IMR-90 (cell line): ENCODE data around the gene ATP4A. TPM values are rescaled to one million over a fixed set of nuclear protein-coding genes. Genes with fewer than 3 reads are reported as not detected.

Experiments
- ATAC-seq: fragments of 200-7000 bp; cut with Tn5 transposase; 2 replicates; pipeline ENCODE4 v1.9.1; 2020; ENCODE audit warnings: low read depth, mild to moderate bottlenecking, moderate library complexity
- BruUV-seq: library from RNA; stranded (reverse); fragments of 400-500 nt; replicated peaks from 2 replicates; lab custom pipeline; 2021; lab: Mats Ljungman, UMichigan
- CTCF ChIA-PET: fragments of 300-600 bp; formaldehyde crosslinking; extraction: SDS; loops from one replicate; lab custom pipeline; 2021; ENCODE audit warnings: antibody characterized with exemption; lab: Yijun Ruan, JAX
- POLR2A ChIA-PET: fragments of 300-600 bp; sonication (Branson Sonifier 250); formaldehyde crosslinking; loops from one replicate; lab custom pipeline; 2022; ENCODE audit warnings: antibody characterized with exemption; ENCODE audit not compliant: unreplicated experiment; lab: Charles Lee
- DNase-seq: peaks from one replicate; pipeline ENCODE4 v3.0.0; 2013
- H2AFZ ChIP-seq: replicated peaks from 2 replicates; pipeline ENCODE3; 2013; ENCODE audit warnings: low read length, mild to moderate bottlenecking; ENCODE audit not compliant: poor library complexity
- H2AK5ac ChIP-seq: 2 replicates; pipeline ENCODE4 v1.6.1; 2013; ENCODE audit warnings: low read depth, low read length, inconsistent platforms
- H2AK9ac ChIP-seq: replicated peaks from 2 replicates; pipeline ENCODE3; 2013; ENCODE audit warnings: mild to moderate bottlenecking, low read depth, low read length, moderate library complexity; ENCODE audit not compliant: poor library complexity
- H2BK120ac ChIP-seq: 2 replicates; pipeline ENCODE4 v1.6.1; 2013; ENCODE audit warnings: low read depth, low read length, inconsistent platforms
- H2BK15ac ChIP-seq: 3 replicates; pipeline ENCODE4 v1.6.1; 2013; ENCODE audit warnings: low read depth, low read length, inconsistent platforms
- H2BK20ac ChIP-seq: 2 replicates; pipeline ENCODE4 v1.6.1; 2013; ENCODE audit warnings: low read depth, mild to moderate bottlenecking, inconsistent platforms, low read length, moderate library complexity
- H2BK5ac ChIP-seq: 2 replicates; pipeline ENCODE4 v1.6.1; 2013; ENCODE audit warnings: mild to moderate bottlenecking, low read depth, low read length, inconsistent platforms; ENCODE audit not compliant: poor library complexity, severe bottlenecking
- H3K14ac ChIP-seq: replicated peaks from 2 replicates; pipeline ENCODE4 v1.6.1; 2013; ENCODE audit warnings: low read depth, low read length, inconsistent platforms
- H3K18ac ChIP-seq: 2 replicates; pipeline ENCODE4 v1.6.1; 2013; ENCODE audit warnings: low read depth, low read length, control low read depth
- H3K23ac ChIP-seq: 2 replicates; pipeline ENCODE4 v1.6.1; 2013; ENCODE audit warnings: low read depth, low read length, inconsistent platforms
- H3K27ac ChIP-seq: 2 replicates; pipeline ENCODE4 v1.5.1; 2013; ENCODE audit warnings: mild to moderate bottlenecking, control low read depth, low read length; ENCODE audit not compliant: insufficient read depth
- H3K27me3 ChIP-seq: 2 replicates; pipeline ENCODE4 v1.6.1; 2013; ENCODE audit warnings: low read length; ENCODE audit not compliant: control insufficient read depth, insufficient read depth
- H3K36me3 ChIP-seq: 2 replicates; pipeline ENCODE4 v1.6.1; 2013; ENCODE audit warnings: low read length, mixed read lengths; ENCODE audit not compliant: control insufficient read depth, insufficient read depth
- H3K4ac ChIP-seq: 2 replicates; pipeline ENCODE4 v1.6.1; 2013; ENCODE audit warnings: low read depth, low read length, inconsistent platforms
- H3K4me1 ChIP-seq: 2 replicates; pipeline ENCODE4 v1.6.1; 2013; ENCODE audit warnings: low read length, mixed read lengths; ENCODE audit not compliant: control insufficient read depth, insufficient read depth
- H3K4me2 ChIP-seq: 2 replicates; pipeline ENCODE4 v1.6.1; 2013; ENCODE audit warnings: low read depth, mild to moderate bottlenecking, control low read depth, low read length, moderate library complexity
- H3K4me3 ChIP-seq: 2 replicates; pipeline ENCODE4 v1.5.1; 2013; ENCODE audit warnings: low read depth, mild to moderate bottlenecking, control low read depth, low read length, moderate library complexity; ENCODE audit not compliant: insufficient read depth
- H3K56ac ChIP-seq: 2 replicates; pipeline ENCODE4 v1.6.1; 2013; ENCODE audit warnings: low read length, inconsistent platforms; ENCODE audit not compliant: insufficient read depth; ENCODE audit errors: extremely low read depth
- H3K79me1 ChIP-seq, 2 experiments: 2 replicates each; pipeline ENCODE4 v1.6.1; 2013; ENCODE audit warnings: low read length in 2 of 2, inconsistent platforms in 1 of 2, low read depth in 1 of 2
- H3K9ac ChIP-seq: 2 replicates; pipeline ENCODE4 v1.6.1; 2013; ENCODE audit warnings: low read depth, low read length, control low read depth
- H3K9me1 ChIP-seq: 2 replicates; pipeline ENCODE4 v1.6.1; 2013; ENCODE audit warnings: low read length, inconsistent platforms; ENCODE audit not compliant: insufficient read depth
- H3K9me3 ChIP-seq: 2 replicates; pipeline ENCODE4 v1.6.1; 2013; ENCODE audit warnings: low read length; ENCODE audit not compliant: control insufficient read depth, insufficient read depth
- H4K20me1 ChIP-seq: 2 replicates; pipeline ENCODE4 v1.6.1; 2013; ENCODE audit warnings: low read length, inconsistent platforms; ENCODE audit not compliant: insufficient read depth
- H4K5ac ChIP-seq: 2 replicates; pipeline ENCODE4 v1.6.1; 2013; ENCODE audit warnings: mild to moderate bottlenecking, low read depth, low read length, control low read depth
- H4K8ac ChIP-seq, 2 experiments: 2 replicates each; pipeline ENCODE4 v1.6.1; 2013; ENCODE audit warnings: low read depth in 2 of 2, low read length in 2 of 2, control low read depth in 1 of 2, inconsistent platforms in 1 of 2
- H4K91ac ChIP-seq: 2 replicates; pipeline ENCODE4 v1.6.1; 2013; ENCODE audit warnings: low read depth, low read length, inconsistent platforms; ENCODE audit not compliant: insufficient read depth
- BHLHE40 ChIP-seq: fragments of 150-350 bp; IDR thresholded peaks from 2 replicates; pipeline ENCODE4 v1.6.1; 2016; ENCODE audit warnings: mild to moderate bottlenecking, low read depth, low read length
- CEBPB ChIP-seq: IDR thresholded peaks from 2 replicates; pipeline ENCODE4 v1.6.1; 2012; ENCODE audit warnings: low read depth, low read length, improper control_type of control experiment
- FOS ChIP-seq: fragments of 150-350 bp; IDR thresholded peaks from 2 replicates; pipeline ENCODE4 v1.6.1; 2016; ENCODE audit warnings: low read depth, low read length
- RCOR1 ChIP-seq: IDR thresholded peaks from 2 replicates; pipeline ENCODE4 v1.6.1; 2012; ENCODE audit warnings: mild to moderate bottlenecking, low read length, improper control_type of control experiment; ENCODE audit not compliant: insufficient replicate concordance
- RFX5 ChIP-seq: IDR thresholded peaks from 2 replicates; pipeline ENCODE4 v1.8.0; 2012; ENCODE audit warnings: low read depth, mild to moderate bottlenecking, low read length, moderate library complexity
- WGBS, 2 experiments: methylation state at CpG; one replicate each; pipeline versions ENCODE4 v1.1.5 to v1.1.7; 2013; ENCODE audit warnings: missing lambda C conversion rate in 2 of 2; ENCODE audit not compliant: insufficient read length in 1 of 2; ENCODE audit errors: extremely low coverage in 2 of 2; 5-methylcytosine and 5-hydroxymethylcytosine counted together
- dilution Hi-C: fragments of 300-500 bp; cut with HindIII; formaldehyde crosslinking; loops from one replicate; pipeline ENCODE4 v1.14.3; 2018; ENCODE audit warnings: low sequenced_read_pairs; ENCODE audit not compliant: unreplicated experiment
- in situ Hi-C: fragments of 300-500 bp; cut with MboI; formaldehyde crosslinking; loops from 3 replicates; pipeline ENCODE4 v1.14.3; 2019; ENCODE audit warnings: low sequenced_read_pairs, inconsistent platforms, mixed read lengths
- intact Hi-C: fragments of 100-400 bp; cut with micrococcal nuclease; formaldehyde crosslinking; loops from 2 replicates; pipeline ENCODE4 v1.10.0; 2022
- polyA plus RNA-seq, 3 experiments: library from polyadenylated mRNA; depleted of rRNA; stranded (reverse); fragments of >200 nt; gene quantifications; 2 replicates each; pipeline ENCODE4 v1.2.3, GENCODE V29; 2012; ENCODE audit warnings: low replicate concordance in 1 of 3
- total RNA-seq: library from RNA; depleted of rRNA; stranded (reverse); fragments of >200 nt; gene quantifications from 2 replicates; pipeline ENCODE4 v1.2.3, GENCODE V29; 2012; rRNA removed

ATP4A gene
- total and polyA plus RNA-seq, 2 of the 4 experiments (the other 2 are of a cell fraction), result not detected

- Histone ChIP-seq H3K36me3 (no peaks in the 10 kb centered on the region), H4K8ac (no peak overlapping the region), H2AK5ac (no peak overlapping the region), H2BK20ac (no peak overlapping the region), H3K4ac (no peak overlapping the region), H3K23ac (no peak overlapping the region), H4K20me1 (no peaks in the 10 kb centered on the region), H3K4me3 (no peak overlapping the region), H4K5ac (no peak overlapping the region), H2BK120ac (no peak overlapping the region), H3K9me1 (no peaks in the 10 kb centered on the region), H2BK15ac (no peak overlapping the region), H2BK5ac (no peak overlapping the region), H2AFZ (no peak overlapping the region), H2AK9ac (no peak overlapping the region), H3K18ac (no peak overlapping the region), H3K56ac (no peak overlapping the region), H3K9me3 (no peaks in the 10 kb centered on the region), H3K4me2 (no peak overlapping the region), H3K4me1 (no peaks in the 10 kb centered on the region), H3K27me3 (peaks cover 33% of the 10 kb centered on the region), H3K79me1 (no peaks in the 10 kb centered on the region), H4K91ac (no peak overlapping the region), H3K9ac (no peak overlapping the region), H3K14ac (no peak overlapping the region), H3K27ac (no peak overlapping the region)
- ChIA-PET POLR2A (no interaction called here), CTCF (interaction anchor here (0.6 kb wide), 1 partner anchor 10 kb away, joined by 5 read pairs; no protein-coding TSS in a partner anchor)
- no CpG with 5 or more reads among the region's 10 CpGs for WGBS, 2 experiments
- ATAC-seq, result no peak
- TF ChIP-seq RFX5 (no peak), CEBPB (no peak), FOS (no peak), RCOR1 (no peak), BHLHE40 (no peak)
- no TSS peak for BruUV-seq
- DNase-seq, result no peak
- in situ Hi-C loops (no loop called here), dilution Hi-C loops (no loop called here), intact Hi-C loops (no loop called here)
Measured at GRCh38 chr19:35500611-35501010, 62.8 kb downstream of the ATP4A start.

Other genes with a start within 250 kb of the ATP4A start
- 0.18 TPM in 1 of 2 replicates, not detected in the other for gene CD22, start 234.5 kb downstream of the ATP4A start, total RNA-seq
- gene CD22, start 234.5 kb downstream of the ATP4A start, polyA plus RNA-seq (2012; rRNA removed), result 0.22 TPM in 2 replicates
- not detected in 2 replicates for gene FFAR1, start 215.8 kb downstream of the ATP4A start, total RNA-seq
- gene FFAR1, start 215.8 kb downstream of the ATP4A start, polyA plus RNA-seq (2012; rRNA removed), result not detected in 2 replicates
- gene FFAR3, start 205.2 kb downstream of the ATP4A start, total RNA-seq, result not detected in 2 replicates
- gene FFAR3, start 205.2 kb downstream of the ATP4A start, polyA plus RNA-seq (2012; rRNA removed), result not detected in 2 replicates
- not detected in 2 replicates for gene GPR42, start 192.6 kb downstream of the ATP4A start, total RNA-seq
- gene GPR42, start 192.6 kb downstream of the ATP4A start, polyA plus RNA-seq (2012; rRNA removed), result not detected in 2 replicates
- not detected in 2 replicates for gene FFAR2, start 115.4 kb downstream of the ATP4A start, total RNA-seq
- gene FFAR2, start 115.4 kb downstream of the ATP4A start, polyA plus RNA-seq (2012; rRNA removed), result not detected in 2 replicates
- not detected in 2 replicates for gene KRTDAP, start 73.2 kb downstream of the ATP4A start, total RNA-seq
- gene KRTDAP, start 73.2 kb downstream of the ATP4A start, polyA plus RNA-seq (2012; rRNA removed), result not detected in 2 replicates
- 0.28 and 0.36 TPM in 2 replicates for gene DMKN, start 50.0 kb downstream of the ATP4A start, total RNA-seq
- gene DMKN, start 50.0 kb downstream of the ATP4A start, polyA plus RNA-seq (2012; rRNA removed), result 2.2 and 2.4 TPM in 2 replicates
- 0.56 and 0.72 TPM in 2 replicates for gene SBSN, start 35.3 kb downstream of the ATP4A start, total RNA-seq
- 6.4 and 6.9 TPM in 2 replicates for gene SBSN, start 35.3 kb downstream of the ATP4A start, polyA plus RNA-seq (2012; rRNA removed)
- gene GAPDHS, start 30.2 kb downstream of the ATP4A start, total RNA-seq, result not detected in 2 replicates
- gene GAPDHS, start 30.2 kb downstream of the ATP4A start, polyA plus RNA-seq (2012; rRNA removed), result not detected in 2 replicates
- 59.2 and 67.6 TPM in 2 replicates for gene TMEM147, start 18.0 kb downstream of the ATP4A start, total RNA-seq
- 108 and 132 TPM in 2 replicates for gene TMEM147, start 18.0 kb downstream of the ATP4A start, polyA plus RNA-seq (2012; rRNA removed)
- not detected in 2 replicates for gene PMIS2, start 22.5 kb upstream of the ATP4A start, total RNA-seq
- gene PMIS2, start 22.5 kb upstream of the ATP4A start, polyA plus RNA-seq (2012; rRNA removed), result not detected in 2 replicates
- 3.1 and 3.4 TPM in 2 replicates for gene HAUS5, start 49.1 kb upstream of the ATP4A start, total RNA-seq
- gene HAUS5, start 49.1 kb upstream of the ATP4A start, polyA plus RNA-seq (2012; rRNA removed), result 6.2 and 6.4 TPM in 2 replicates
- gene RBM42, start 65.4 kb upstream of the ATP4A start, total RNA-seq, result 19.0 and 20.6 TPM in 2 replicates
- 41.5 and 53.9 TPM in 2 replicates for gene RBM42, start 65.4 kb upstream of the ATP4A start, polyA plus RNA-seq (2012; rRNA removed)
- gene ETV2, start 78.1 kb upstream of the ATP4A start, total RNA-seq, result 0.28 TPM in 1 of 2 replicates, not detected in the other
- gene ETV2, start 78.1 kb upstream of the ATP4A start, polyA plus RNA-seq (2012; rRNA removed), result 1.2 and 1.4 TPM in 2 replicates
- gene COX6B1, start 84.7 kb upstream of the ATP4A start, total RNA-seq, result 913 and 983 TPM in 2 replicates
- gene COX6B1, start 84.7 kb upstream of the ATP4A start, polyA plus RNA-seq (2012; rRNA removed), result 824 and 914 TPM in 2 replicates
- gene UPK1A, start 102.9 kb upstream of the ATP4A start, total RNA-seq, result not detected in 2 replicates
- gene UPK1A, start 102.9 kb upstream of the ATP4A start, polyA plus RNA-seq (2012; rRNA removed), result 0.20 and 0.21 TPM in 2 replicates
- gene ZBTB32, start 140.9 kb upstream of the ATP4A start, total RNA-seq, result not detected in 2 replicates
- not detected in 2 replicates for gene ZBTB32, start 140.9 kb upstream of the ATP4A start, polyA plus RNA-seq (2012; rRNA removed)
- 1.9 and 3.0 TPM in 2 replicates for gene KMT2B, start 154.3 kb upstream of the ATP4A start, total RNA-seq
- 27.5 and 30.7 TPM in 2 replicates for gene KMT2B, start 154.3 kb upstream of the ATP4A start, polyA plus RNA-seq (2012; rRNA removed)
- 0.72 and 2.8 TPM in 2 replicates for gene IGFLR1, start 178.8 kb upstream of the ATP4A start, total RNA-seq
- gene IGFLR1, start 178.8 kb upstream of the ATP4A start, polyA plus RNA-seq (2012; rRNA removed), result 2.7 and 3.8 TPM in 2 replicates
- 6.1 and 8.1 TPM in 2 replicates for gene U2AF1L4, start 181.8 kb upstream of the ATP4A start, total RNA-seq
- gene U2AF1L4, start 181.8 kb upstream of the ATP4A start, polyA plus RNA-seq (2012; rRNA removed), result 15.0 and 15.6 TPM in 2 replicates
- 8.6 and 9.0 TPM in 2 replicates for gene PSENEN, start 182.0 kb upstream of the ATP4A start, total RNA-seq
- 47.0 and 59.1 TPM in 2 replicates for gene PSENEN, start 182.0 kb upstream of the ATP4A start, polyA plus RNA-seq (2012; rRNA removed)
- 12.7 and 12.8 TPM in 2 replicates for gene LIN37, start 184.9 kb upstream of the ATP4A start, total RNA-seq
- gene LIN37, start 184.9 kb upstream of the ATP4A start, polyA plus RNA-seq (2012; rRNA removed), result 17.2 and 23.1 TPM in 2 replicates
- gene HSPB6, start 193.4 kb upstream of the ATP4A start, total RNA-seq, result 5.7 and 6.9 TPM in 2 replicates
- gene HSPB6, start 193.4 kb upstream of the ATP4A start, polyA plus RNA-seq (2012; rRNA removed), result 188 and 206 TPM in 2 replicates
- 3.3 and 5.4 TPM in 2 replicates for gene PROSER3, start 194.5 kb upstream of the ATP4A start, total RNA-seq
- gene PROSER3, start 194.5 kb upstream of the ATP4A start, polyA plus RNA-seq (2012; rRNA removed), result 17.9 and 21.8 TPM in 2 replicates
- gene ARHGAP33, start 211.9 kb upstream of the ATP4A start, total RNA-seq, result 0.28 and 0.72 TPM in 2 replicates
- gene ARHGAP33, start 211.9 kb upstream of the ATP4A start, polyA plus RNA-seq (2012; rRNA removed), result 11.9 and 16.3 TPM in 2 replicates
- not detected in 2 replicates for gene PRODH2, start 249.2 kb upstream of the ATP4A start, total RNA-seq
- not detected in 2 replicates for gene PRODH2, start 249.2 kb upstream of the ATP4A start, polyA plus RNA-seq (2012; rRNA removed)